ENCODE measurements around the gene LAPTM4A.
"Not testable (repeated sequence)": the region's sequence is repeated elsewhere in the genome, so short reads cannot be mapped to it uniquely, and the experiment has no call there.

Gene LAPTM4A

GRCh38 chr2:20048488-20049448, 2.7 kb downstream of the LAPTM4A start:
- H3K4me3 ChIP-seq (ENCODE audit: low read depth, low read length) = peak overlapping the region; percentile 96
- TF ChIP-seq, protein P1, sequence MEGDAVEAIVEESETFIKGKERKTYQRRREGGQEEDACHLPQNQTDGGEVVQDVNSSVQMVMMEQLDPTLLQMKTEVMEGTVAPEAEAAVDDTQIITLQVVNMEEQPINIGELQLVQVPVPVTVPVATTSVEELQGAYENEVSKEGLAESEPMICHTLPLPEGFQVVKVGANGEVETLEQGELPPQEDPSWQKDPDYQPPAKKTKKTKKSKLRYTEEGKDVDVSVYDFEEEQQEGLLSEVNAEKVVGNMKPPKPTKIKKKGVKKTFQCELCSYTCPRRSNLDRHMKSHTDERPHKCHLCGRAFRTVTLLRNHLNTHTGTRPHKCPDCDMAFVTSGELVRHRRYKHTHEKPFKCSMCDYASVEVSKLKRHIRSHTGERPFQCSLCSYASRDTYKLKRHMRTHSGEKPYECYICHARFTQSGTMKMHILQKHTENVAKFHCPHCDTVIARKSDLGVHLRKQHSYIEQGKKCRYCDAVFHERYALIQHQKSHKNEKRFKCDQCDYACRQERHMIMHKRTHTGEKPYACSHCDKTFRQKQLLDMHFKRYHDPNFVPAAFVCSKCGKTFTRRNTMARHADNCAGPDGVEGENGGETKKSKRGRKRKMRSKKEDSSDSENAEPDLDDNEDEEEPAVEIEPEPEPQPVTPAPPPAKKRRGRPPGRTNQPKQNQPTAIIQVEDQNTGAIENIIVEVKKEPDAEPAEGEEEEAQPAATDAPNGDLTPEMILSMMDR (IDR thresholded peaks at IDR 0.05; ENCODE audit: low read depth, low read length) = no peak

DNA sequence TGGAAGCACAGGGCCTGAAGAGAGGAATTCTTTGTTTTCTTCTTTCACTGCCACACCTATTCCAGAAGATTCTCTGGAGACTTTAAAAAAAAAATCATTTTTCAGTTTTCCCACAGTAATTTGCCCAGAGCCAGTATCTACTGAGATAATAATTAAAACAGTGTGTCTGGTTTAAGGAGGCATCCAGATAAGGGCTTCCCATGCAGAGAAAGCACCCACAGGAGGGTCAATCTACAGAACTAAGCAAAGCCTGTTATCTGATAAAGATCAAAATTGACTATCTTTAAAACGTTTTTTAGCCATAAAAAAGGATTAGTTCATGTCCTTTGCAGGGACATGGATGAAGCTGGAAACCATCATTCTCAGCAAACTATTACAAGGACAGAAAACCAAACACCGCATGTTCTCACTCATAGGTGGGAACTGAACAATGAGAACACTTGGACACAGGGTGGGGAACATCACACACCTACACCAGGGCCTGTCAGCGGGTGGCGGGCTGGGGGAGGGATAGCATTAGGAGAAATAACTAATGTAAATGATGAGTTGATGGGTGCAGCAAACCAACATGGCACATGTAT, 5.6 kb downstream of the LAPTM4A start:
- H3K4me3 ChIP-seq (ENCODE audit: low read depth, low read length) = not testable (repeated sequence)

DNA sequence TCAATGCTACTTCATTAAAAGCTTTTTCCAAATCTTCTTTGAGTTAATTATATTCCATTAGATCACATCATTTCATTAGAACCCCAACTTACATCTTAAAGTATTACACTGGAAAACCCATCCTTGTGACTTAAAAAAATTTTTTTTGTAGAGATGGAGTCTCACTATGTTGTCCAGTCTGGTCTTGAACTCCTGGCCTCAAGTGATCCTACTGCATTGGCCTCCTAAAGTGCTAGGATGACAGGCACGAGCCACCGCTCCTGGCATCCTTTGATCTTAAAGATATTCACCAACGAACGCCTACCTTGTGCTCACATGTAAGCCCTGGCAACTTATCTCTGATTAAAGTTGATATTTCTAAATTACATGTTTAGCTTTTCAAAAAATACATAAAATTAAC, 6.7 kb downstream of the LAPTM4A start:
- H3K4me3 ChIP-seq (ENCODE audit: low read depth, low read length) = no peak overlapping the region
- TF ChIP-seq, protein P1 (IDR thresholded peaks at IDR 0.05; ENCODE audit: low read depth, low read length) = no peak

GRCh38 chr2:20042531-20042930, 8.9 kb downstream of the LAPTM4A start:
- no peak overlapping the region for H3K4me3 ChIP-seq (ENCODE audit: low read depth, low read length)
- TF ChIP-seq, protein P1 (IDR thresholded peaks at IDR 0.05; ENCODE audit: low read depth, low read length) = no peak

- H3K4me3 ChIP-seq (ENCODE audit: low read depth, low read length) = no peak overlapping the region
- TF ChIP-seq, protein P1 (IDR thresholded peaks at IDR 0.05; ENCODE audit: low read depth, low read length) = no peak
Measured at GRCh38 chr2:20040489-20041172, 10.8 kb downstream of the LAPTM4A start.

DNA sequence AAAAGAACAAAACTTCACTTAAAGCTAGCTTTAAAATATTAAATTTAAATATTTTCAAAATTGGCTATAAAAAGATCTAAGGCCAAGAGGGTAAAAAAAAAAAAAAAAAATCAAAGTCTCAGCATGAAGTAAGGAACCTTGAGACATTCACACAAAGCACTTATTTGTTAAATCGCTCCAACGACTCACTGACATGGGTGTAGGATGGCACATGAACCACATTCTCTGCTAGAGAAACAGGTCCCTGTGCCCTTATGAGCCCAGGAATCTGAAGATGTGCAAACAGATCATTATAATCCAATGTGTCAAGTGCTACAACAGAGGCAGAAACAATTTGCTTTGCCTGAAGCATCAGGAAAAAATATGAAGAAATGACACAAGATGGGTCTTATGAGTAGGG, 13.8 kb downstream of the LAPTM4A start:
- H3K4me3 ChIP-seq (ENCODE audit: low read depth, low read length) = no peak overlapping the region
- TF ChIP-seq, protein P1 (IDR thresholded peaks at IDR 0.05; ENCODE audit: low read depth, low read length) = no peak

DNA sequence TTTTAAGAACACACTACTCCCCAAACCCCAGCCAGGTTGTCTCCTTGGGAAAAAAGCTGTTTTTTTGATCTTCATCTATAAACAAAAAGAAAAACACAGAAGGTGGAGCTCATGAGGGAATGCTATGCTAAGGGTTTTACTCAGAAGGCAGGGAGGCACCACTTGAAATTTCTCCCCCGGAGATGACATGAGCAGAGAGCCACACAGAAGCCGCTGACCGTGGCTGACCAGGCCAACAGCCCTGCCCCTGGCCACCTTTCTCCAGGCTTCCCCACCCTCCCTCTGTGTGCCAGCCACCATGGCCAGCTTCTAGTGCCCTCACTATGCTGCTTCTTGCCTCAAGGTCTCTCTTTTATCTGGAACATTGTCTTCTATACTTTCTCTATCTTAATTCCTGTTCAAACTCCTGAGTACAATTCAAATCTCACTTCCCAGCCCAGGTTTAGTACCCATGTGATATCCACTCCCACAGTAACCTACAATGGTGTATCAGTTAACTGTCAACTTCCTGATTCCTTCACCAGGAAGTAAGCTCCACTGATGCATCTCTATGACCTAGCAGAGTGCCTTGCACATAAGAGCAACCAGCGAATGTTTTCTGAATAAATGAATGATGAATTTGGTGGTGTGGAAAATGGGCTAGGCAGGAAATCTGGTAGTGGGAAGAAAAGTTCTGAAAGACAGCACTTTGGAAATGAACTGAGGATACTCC, 15.3 kb downstream of the LAPTM4A start:
- H3K4me3 ChIP-seq (ENCODE audit: low read depth, low read length) = no peak overlapping the region
- TF ChIP-seq, protein P1 (IDR thresholded peaks at IDR 0.05; ENCODE audit: low read depth, low read length) = no peak
